Measurements from ENCODE around the gene AKAP6. TPM values are rescaled to one million over a fixed set of nuclear protein-coding genes. Genes with fewer than 3 reads are reported as not detected.

The AKAP6 gene
- total RNA-seq, 2 experiments from 2014 or later, result 0.13 to 0.72 TPM

- H4K20me1 ChIP-seq (ENCODE audit: insufficient read depth, low read length), result no peaks in the 10 kb centered on the region
- no peaks in the 10 kb centered on the region for H3K4me1 ChIP-seq (ENCODE audit: insufficient read depth, low read length, poor library complexity, severe bottlenecking)
- no peaks in the 10 kb centered on the region for H3K36me3 ChIP-seq (ENCODE audit: insufficient read depth, low read length)
- no peak overlapping the region for H3K4me2 ChIP-seq (ENCODE audit: low read length)
- no peak overlapping the region for H3K27ac ChIP-seq (ENCODE audit: low read depth, low read length, poor library complexity, severe bottlenecking)
- ChIA-PET CTCF (ENCODE audit: unreplicated experiment) (no interaction called here), POLR2A (interaction anchor here (1.1 kb wide), 1 partner anchor 45 kb away, joined by 3 read pairs; no protein-coding TSS in a partner anchor)
- H3K79me2 ChIP-seq (ENCODE audit: insufficient read depth, low read depth, low read length), result no peaks in the 10 kb centered on the region
- no peaks in the 10 kb centered on the region for H3K9me2 ChIP-seq (ENCODE audit: insufficient read depth, low read length)
- intact Hi-C loops (cut with micrococcal nuclease; ENCODE audit: unreplicated experiment), result no loop called here
- TF ChIP-seq, protein P1, sequence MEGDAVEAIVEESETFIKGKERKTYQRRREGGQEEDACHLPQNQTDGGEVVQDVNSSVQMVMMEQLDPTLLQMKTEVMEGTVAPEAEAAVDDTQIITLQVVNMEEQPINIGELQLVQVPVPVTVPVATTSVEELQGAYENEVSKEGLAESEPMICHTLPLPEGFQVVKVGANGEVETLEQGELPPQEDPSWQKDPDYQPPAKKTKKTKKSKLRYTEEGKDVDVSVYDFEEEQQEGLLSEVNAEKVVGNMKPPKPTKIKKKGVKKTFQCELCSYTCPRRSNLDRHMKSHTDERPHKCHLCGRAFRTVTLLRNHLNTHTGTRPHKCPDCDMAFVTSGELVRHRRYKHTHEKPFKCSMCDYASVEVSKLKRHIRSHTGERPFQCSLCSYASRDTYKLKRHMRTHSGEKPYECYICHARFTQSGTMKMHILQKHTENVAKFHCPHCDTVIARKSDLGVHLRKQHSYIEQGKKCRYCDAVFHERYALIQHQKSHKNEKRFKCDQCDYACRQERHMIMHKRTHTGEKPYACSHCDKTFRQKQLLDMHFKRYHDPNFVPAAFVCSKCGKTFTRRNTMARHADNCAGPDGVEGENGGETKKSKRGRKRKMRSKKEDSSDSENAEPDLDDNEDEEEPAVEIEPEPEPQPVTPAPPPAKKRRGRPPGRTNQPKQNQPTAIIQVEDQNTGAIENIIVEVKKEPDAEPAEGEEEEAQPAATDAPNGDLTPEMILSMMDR (conservative IDR thresholded peaks at IDR 0.05; ENCODE audit: low read length), result no peak
- no peak for TF ChIP-seq EZH2phosphoT487 (IDR thresholded peaks at IDR 0.05; ENCODE audit: borderline replicate concordance, low read depth, low read length)
- DNase-seq (ENCODE audit: low spot score), result no peak
- no peak overlapping the region for H3K4me3 ChIP-seq (ENCODE audit: low read depth, low read length, poor library complexity, severe bottlenecking)
- no peak overlapping the region for H2AFZ ChIP-seq (ENCODE audit: low read length)
- BruUV-seq (replicated peaks), result no TSS peak
- no peaks in the 10 kb centered on the region for H3K9me3 ChIP-seq (ENCODE audit: low read length)
Measured at GRCh38 chr14:32337759-32338158, 8.7 kb downstream of the AKAP6 start.

- H4K20me1 ChIP-seq (ENCODE audit: insufficient read depth, low read length), result no peaks in the 10 kb centered on the region
- POLR2A ChIA-PET, result interaction anchor here (0.7 to 1.0 kb wide), 2 partner anchors 12 to 1404 kb away, joined by 3 to 4 read pairs; no protein-coding TSS in a partner anchor
- CTCF ChIA-PET (ENCODE audit: unreplicated experiment), result no interaction called here
- no peaks in the 10 kb centered on the region for H3K4me1 ChIP-seq (ENCODE audit: insufficient read depth, low read length, poor library complexity, severe bottlenecking)
- TF ChIP-seq, protein P1 (conservative IDR thresholded peaks at IDR 0.05; ENCODE audit: low read length), result no peak
- TF ChIP-seq EZH2phosphoT487 (IDR thresholded peaks at IDR 0.05; ENCODE audit: borderline replicate concordance, low read depth, low read length), result no peak
- no peaks in the 10 kb centered on the region for H3K79me2 ChIP-seq (ENCODE audit: insufficient read depth, low read depth, low read length)
- no peak overlapping the region for H3K4me3 ChIP-seq (ENCODE audit: low read depth, low read length, poor library complexity, severe bottlenecking)
- no peak overlapping the region for H2AFZ ChIP-seq (ENCODE audit: low read length)
- no peaks in the 10 kb centered on the region for H3K36me3 ChIP-seq (ENCODE audit: insufficient read depth, low read length)
- intact Hi-C loops (cut with micrococcal nuclease; ENCODE audit: unreplicated experiment), result no loop called here
- H3K27ac ChIP-seq (ENCODE audit: low read depth, low read length, poor library complexity, severe bottlenecking), result no peak overlapping the region
- H3K9me3 ChIP-seq (ENCODE audit: low read length), result no peaks in the 10 kb centered on the region
- H3K4me2 ChIP-seq (ENCODE audit: low read length), result no peak overlapping the region
- BruUV-seq (replicated peaks), result no TSS peak
- no peaks in the 10 kb centered on the region for H3K9me2 ChIP-seq (ENCODE audit: insufficient read depth, low read length)
- no peak for DNase-seq (ENCODE audit: low spot score)
Measured at GRCh38 chr14:32339188-32339587, 10.1 kb downstream of the AKAP6 start.

DNA sequence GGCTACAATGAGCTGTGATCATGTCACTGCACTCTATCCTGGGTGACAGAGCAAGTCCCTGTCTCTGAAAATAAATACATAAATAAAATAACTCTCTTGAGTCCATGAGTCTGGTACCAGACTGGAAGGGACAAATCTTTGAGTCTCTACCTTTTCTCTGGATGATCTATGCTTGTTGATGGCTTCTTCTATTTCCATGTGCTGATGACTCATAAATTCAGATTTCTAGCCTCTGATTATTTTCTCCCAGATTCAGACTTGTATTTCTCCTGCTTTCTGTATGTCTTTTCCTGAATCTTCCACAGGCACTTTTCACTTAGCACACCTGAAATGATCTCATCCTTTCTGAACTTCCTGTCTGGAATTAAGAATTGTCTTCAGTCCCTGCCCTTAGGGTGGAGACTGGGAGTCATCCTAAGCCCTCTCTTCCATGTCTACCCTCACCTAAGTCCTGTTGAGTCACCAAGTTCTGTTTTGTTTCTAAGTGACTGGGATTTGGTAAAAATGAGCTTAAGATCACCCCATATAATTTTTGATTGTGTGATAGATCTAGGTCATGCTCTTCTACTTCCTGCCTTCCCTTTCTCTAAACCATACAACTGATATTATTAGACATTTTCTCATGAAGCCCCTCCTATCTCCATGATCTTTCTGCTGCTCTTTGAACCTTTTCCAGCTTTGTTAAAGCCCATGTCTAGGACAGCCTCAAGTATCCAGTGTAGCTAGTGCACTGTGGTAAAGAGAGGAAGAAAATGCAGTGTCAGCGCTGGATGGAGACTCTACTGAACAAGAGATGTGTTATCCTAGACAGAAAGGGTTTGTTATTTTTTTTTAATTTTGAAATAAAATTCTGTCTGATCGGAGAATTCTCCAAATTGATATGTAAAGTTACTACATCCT is 13.1 kb downstream of the AKAP6 start:
- Histone ChIP-seq H3K27ac (ENCODE audit: low read depth, low read length, poor library complexity, severe bottlenecking) (no peak overlapping the region), H4K20me1 (ENCODE audit: insufficient read depth, low read length) (no peaks in the 10 kb centered on the region), H3K9me2 (ENCODE audit: insufficient read depth, low read length) (no peaks in the 10 kb centered on the region), H3K79me2 (ENCODE audit: insufficient read depth, low read depth, low read length) (no peaks in the 10 kb centered on the region), H3K4me1 (ENCODE audit: insufficient read depth, low read length, poor library complexity, severe bottlenecking) (no peaks in the 10 kb centered on the region), H3K4me3 (ENCODE audit: low read depth, low read length, poor library complexity, severe bottlenecking) (no peak overlapping the region), H3K9me3 (ENCODE audit: low read length) (no peaks in the 10 kb centered on the region), H3K36me3 (ENCODE audit: insufficient read depth, low read length) (no peaks in the 10 kb centered on the region), H2AFZ (ENCODE audit: low read length) (no peak overlapping the region), H3K4me2 (ENCODE audit: low read length) (no peak overlapping the region)
- BruUV-seq (replicated peaks), result no TSS peak
- intact Hi-C loops (cut with micrococcal nuclease; ENCODE audit: unreplicated experiment), result no loop called here
- no peak for DNase-seq (ENCODE audit: low spot score)
- ChIA-PET CTCF (ENCODE audit: unreplicated experiment) (no interaction called here), POLR2A (interaction anchor here (0.5 to 0.9 kb wide), 2 partner anchors 993 to 1171 kb away, joined by 3 read pairs; no protein-coding TSS in a partner anchor)
- TF ChIP-seq EZH2phosphoT487 (IDR thresholded peaks at IDR 0.05; ENCODE audit: borderline replicate concordance, low read depth, low read length), result no peak
- TF ChIP-seq, protein P1 (conservative IDR thresholded peaks at IDR 0.05; ENCODE audit: low read length), result no peak

Measured in OCI-LY7 (cell line).